Activated T-helper 1 cell treated with anti-CD3 and anti-CD28 coated beads, Interleukin-2, amount 50 U/mL, for 16 hours (primary cell): ENCODE data around the gene BEST1.
"Not testable (repeated sequence)": the region's sequence is repeated elsewhere in the genome, so short reads cannot be mapped to it uniquely, and the experiment has no call there.

Experiments used
- DNase-seq, 2 donors: peaks; one replicate each; pipeline ENCODE4 v3.0.0-alpha.2; 2020; ENCODE audit warnings: low read depth in 1 of 2, low spot score in 1 of 2

BEST1 gene

GRCh38 chr11:61976420-61976800, 26.3 kb downstream of the BEST1 start:
- no peak for DNase-seq

DNA sequence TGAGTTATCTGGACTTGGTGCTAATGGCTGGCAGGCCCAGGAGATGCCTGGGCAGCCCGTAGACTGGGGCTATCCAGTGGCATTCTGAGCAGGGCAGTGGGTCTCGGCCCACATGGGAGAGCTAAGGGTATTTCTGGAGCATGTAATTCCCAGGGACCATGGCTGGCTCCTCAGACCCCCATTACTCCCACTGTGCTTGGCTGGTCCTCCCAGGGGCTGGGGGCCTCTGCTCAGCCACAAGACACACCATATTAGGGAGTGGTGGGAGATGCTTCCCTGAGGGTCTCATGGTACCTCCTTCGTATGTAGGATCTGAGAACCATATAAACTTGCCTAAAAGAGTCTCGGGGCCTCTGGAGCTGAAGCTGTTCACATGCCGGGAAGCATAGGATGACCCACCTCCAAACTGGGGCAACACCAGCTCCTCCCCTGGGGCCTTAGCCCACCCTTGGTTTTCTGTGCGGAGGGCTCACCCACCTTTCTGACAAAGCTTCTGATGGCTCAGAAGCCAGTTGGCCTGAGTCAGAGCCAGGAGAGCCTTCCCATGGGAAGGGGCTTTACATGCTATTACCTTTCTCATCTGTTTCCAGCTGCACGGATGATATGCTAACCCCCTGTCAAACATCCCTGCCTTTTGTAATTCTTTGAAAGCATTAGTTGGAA, 26.8 kb downstream of the BEST1 start:
- no peak for DNase-seq

DNA sequence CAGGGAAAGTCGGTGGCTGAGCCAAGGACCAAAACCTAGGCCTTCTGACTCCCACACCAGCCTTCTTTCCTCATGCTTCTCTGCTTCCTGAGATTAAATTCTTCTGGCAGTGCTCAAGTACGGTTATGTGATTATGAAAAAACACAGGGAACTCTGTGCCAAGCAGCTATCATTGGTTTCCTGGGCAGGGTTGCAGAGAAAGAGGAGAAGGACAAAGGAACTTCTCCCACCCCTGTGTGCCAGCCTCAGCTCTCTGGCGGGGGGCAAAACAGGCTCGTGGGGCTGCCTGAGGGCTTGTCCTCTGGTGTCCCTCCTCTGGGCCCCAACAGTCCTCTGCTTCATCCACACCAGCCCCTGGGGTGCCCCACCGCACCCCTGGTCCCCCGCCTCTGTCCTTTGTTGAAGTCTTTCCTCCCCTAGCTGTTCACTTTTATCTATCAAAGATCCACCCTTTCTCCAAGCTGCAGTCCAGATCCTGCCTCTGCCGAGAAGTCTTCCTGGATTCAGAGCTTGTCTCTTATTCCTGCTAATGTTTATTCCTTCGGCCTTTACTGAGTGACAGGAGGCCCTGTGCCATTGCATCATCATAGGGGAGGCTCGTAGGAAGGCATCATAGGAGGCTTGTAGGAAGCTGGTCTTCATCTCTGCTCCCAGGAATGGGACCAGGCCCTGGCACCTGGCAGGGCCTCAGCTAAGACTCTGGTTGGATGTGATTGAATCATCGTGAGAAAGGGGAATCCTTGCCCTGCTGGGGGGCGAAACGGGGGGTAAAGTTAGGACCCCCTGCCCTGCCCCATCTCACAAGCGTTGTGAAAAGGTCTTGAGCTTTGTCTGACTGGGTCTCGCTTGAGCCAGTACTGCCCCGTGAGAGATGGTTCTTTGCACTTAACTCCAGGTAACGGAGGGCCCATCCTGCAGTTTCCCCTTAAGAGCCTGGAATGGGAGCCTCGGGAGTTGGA, 28.8 kb downstream of the BEST1 start:
- DNase-seq: no peak

GRCh38 chr11:61980783-61981541, 30.8 kb downstream of the BEST1 start:
- DNase-seq: no peak

DNA sequence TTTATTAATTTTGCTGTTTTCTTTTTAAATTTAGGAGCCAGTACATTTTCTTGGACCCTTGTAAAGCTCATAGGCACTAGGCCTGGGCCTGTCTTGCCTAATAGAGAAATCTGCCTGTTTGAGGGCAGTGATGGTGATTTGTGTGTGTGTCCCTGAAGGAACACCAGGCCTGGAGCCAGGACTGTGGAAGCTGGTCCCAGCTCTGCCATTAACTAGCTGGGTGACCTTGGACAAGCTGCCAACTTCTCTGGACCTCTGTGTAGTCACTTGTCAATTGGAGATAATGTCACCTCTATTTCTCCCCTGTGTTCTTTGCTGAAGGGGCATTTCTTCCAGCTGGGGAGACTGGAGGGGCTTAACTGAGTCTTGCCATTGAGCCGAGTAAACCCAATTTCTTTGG, 33.3 kb downstream of the BEST1 start:
- no peak for DNase-seq

DNA sequence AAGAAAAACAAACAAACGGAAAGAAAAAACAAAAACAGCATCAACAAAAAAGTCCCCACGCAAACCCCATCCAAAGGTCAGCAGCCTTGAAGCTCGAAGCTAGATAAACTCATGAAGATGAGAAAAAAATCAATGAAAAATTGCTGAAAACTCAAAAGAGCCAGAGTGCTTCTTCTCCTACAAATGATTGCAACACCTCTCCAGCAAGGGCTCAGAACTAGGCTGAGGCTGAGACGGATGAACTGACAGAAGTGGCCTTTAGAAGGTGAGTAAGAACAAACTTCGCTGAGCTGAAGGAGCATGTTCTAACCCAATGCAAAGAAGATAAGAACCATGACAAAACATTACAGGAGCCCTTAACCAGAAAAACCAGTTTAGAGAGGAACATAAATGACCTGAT, 35.7 kb downstream of the BEST1 start:
- DNase-seq: no peak

DNA sequence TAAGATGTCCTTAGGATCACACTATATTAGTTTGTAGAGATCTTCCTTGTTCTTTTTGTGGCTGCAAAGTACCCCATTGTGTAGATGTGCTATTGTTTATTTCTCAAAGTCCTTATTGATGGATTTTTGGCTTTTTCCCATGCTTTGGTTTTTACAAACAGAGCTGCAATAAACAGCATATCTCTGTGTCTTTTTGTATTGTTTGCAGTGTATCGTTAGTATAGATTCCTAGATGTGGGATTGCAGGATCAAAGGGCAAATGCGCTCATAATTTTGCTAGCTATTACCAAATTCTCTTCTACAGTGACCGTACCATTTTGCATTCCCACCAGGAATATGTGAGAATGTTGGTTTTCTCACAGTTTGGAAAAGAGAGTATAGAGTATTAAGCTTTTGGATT, 44.8 kb downstream of the BEST1 start:
- no peak for DNase-seq

DNA sequence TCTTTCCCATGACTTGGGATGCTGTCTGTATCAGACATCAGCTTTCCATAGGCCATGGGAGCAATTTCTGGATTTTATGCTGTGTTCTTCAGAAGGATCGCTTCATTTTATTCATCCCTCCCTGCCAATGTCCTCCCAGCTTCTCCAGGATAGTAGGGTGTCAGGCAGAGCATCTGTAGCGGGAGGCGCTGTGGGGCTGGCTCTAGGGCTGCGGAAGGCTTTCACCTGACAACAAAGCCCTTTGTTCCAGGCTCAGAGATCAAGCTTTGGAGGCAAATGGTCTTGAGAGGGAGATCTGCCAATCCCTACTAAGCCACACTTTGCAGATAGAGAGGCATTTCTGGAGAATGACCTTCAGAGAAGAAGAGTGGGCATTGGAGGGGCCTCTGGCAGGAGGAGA, 46.8 kb downstream of the BEST1 start:
- no peak for DNase-seq

GRCh38 chr11:61999141-61999975, 49.2 kb downstream of the BEST1 start:
- DNase-seq: no peak

GRCh38 chr11:62000539-62001446, 50.6 kb downstream of the BEST1 start:
- DNase-seq: no peak

GRCh38 chr11:62001450-62002191, 51.5 kb downstream of the BEST1 start:
- DNase-seq: no peak

GRCh38 chr11:62002283-62002682, 52.1 kb downstream of the BEST1 start:
- not testable (repeated sequence) for DNase-seq

DNA sequence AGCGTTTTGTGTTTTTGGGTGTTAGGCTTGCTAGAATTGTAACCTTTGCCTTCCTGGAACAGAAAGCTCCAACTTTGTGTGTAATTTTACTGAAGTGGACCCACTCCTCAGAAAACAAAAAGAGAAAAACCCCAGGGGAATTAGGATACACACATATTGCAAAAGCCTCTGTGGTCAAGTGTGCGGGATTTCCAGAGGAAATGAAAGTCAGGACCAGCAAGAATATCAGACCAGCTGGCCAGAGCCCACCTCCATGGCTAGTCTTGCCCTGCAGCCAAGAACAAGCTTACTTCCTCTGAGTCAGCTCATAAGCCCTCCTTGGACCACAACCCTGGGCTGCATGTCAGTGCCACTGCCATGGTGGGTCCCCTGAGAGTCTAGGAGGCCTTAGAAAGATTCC, 54.3 kb downstream of the BEST1 start:
- no peak for DNase-seq

DNA sequence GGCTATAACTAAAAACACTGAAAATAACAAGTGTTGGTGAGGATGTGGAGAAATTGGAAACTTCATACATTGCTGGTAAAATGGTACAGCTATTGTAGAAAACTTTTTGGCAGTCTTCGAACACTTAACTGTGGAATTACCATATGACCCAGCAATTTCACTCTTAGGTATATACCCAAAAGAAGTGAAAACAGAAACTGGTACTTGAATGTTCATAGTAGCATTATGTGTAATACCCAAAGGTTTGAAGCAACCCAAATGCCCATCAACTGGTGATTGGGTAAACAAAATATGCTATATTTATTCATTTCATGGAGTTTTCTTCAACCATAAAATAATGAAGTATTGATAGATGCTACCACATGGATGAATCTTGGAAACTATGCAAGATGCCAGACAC, 58.0 kb downstream of the BEST1 start:
- no peak for DNase-seq

GRCh38 chr11:62010935-62011528, 60.9 kb downstream of the BEST1 start:
- no peak for DNase-seq

GRCh38 chr11:62011881-62012280, 61.7 kb downstream of the BEST1 start:
- DNase-seq: no peak

DNA sequence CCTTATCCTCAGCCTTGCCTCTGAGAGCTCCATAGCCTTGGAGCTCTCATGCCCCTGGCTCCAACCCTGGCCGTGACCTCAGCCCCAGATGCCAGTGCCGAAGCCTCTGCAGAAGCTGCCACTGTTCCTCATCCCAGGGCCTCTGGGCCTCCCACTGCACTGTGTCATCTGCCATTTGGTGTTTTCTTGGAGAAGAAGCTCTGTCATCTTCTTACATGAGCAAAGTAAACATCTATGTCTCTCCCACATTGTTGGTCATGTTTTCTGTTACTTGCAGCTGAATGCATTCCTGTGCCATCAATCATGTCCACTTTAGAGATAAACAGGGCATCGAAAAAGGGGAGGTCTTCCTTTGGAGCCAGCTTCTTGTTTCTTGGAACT, 62.3 kb downstream of the BEST1 start:
- no peak for DNase-seq

DNA sequence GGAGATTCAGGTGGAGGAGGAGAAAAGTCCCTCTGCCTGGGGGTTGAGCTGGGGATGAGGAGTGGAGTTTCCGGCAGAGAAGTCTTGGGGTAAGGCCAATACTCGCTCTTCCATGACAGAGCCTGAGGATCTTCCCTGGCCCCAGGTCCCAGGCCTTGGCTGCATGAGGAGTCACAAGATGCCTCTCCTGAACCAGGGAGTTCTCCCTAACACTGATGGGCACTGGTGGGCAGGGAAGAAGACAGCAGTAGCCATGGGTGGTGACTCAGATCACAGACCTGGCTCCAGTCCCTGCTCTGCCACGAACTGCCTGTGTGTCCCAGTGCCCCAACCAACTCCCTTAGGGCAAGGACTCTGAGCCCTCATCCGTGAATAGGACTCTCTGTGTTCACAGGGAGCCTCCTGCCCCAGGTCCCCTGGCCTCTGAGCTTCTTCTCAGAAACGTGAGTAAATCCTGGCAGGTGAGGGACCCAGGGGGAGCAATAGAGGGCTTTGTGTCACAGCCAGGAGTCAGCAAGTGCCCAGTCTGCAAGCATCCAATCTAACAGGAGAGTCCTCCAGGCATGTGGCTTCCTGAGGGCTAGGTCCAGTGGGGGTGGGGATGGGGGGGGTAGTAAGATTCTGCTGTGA, 62.8 kb downstream of the BEST1 start:
- DNase-seq: no peak
